NCI-H748 treated with DMSO at 0.1 percent for 48 hours (cell line): ENCODE data around the gene PRKG1.

Experiments used
- DNase-seq: peaks from one replicate; lab custom pipeline; 2025; lab: John Stamatoyannopoulos, UW

PRKG1 gene

GRCh38 chr10:52318136-52318701, 1243.9 kb downstream of the PRKG1 start:
- no peak for DNase-seq

DNA sequence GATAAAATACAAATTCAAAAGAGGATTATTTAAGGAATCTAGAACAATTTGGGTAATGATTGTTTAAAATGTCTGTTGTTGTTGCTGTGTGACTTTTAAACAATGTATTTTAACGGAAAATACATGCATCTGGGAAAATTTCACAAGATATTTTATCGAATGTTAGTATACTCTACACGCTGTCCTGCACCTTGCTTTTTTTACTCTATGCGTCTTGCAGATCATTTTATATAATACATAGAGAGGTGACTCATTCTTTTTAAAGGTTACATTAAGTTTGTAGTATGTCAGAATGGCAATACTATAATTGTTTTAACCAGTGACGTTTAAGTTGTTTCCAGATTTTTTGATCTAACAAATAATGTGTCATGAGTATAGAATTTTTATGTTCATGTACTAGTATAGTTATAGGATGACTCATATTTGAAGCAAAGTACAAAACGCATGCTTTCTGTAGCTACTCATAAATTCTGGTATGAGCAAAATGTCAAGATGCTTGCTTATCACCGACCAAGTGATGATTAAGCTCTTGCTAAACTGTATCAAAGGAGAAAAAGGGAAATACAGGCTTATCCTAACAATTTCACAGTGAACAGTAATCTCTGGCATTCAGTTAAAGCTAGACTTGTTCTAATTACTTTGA, 1244.7 kb downstream of the PRKG1 start:
- no peak for DNase-seq

DNA sequence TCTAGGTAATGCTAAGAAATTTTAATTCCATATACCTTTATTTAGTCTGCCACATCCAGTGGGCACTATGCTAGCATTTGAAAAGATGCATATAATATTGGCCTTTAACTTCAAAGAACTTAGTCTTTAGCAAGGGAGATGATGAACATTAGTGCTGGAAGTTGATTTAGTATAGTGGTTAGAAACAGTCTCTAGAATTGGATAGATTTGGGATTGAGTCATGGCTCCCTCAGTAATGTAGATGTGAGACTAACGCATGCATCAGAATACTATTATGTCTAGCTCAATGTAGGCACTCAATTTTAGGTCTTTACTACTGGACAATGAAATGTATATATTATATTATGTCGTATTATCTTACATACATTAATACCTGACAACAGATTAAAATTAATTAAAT, 1245.6 kb downstream of the PRKG1 start:
- no peak for DNase-seq

DNA sequence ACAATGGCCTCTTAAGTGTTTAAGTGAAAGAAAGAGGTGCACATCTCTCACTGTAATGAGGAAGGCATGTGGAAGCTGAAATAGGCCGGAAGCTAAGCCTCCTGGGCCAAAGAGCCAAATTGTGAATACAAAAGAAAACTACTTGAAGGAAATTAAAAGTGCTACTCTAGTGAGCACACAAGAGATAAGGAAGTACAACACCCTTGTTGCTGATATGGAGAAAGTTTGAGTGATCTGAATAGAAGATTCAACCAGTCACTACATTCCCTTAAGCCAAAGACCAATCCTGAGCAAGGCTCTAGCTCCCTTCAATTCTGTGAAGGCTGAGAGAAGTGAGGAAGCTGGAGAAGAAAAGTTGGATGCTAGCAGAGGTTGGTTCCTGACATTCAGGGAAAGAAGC, 1248.0 kb downstream of the PRKG1 start:
- DNase-seq: no peak

- DNase-seq: no peak
Measured at GRCh38 chr10:52322936-52323335, 1248.6 kb downstream of the PRKG1 start.

- no peak for DNase-seq
Measured at GRCh38 chr10:52326382-52326781, 1252.1 kb downstream of the PRKG1 start.

- DNase-seq: no peak
Measured at GRCh38 chr10:52331638-52332364, 1257.5 kb downstream of the PRKG1 start.

- DNase-seq: no peak
Measured at GRCh38 chr10:52332815-52333214, 1258.5 kb downstream of the PRKG1 start.

- DNase-seq: no peak
Measured at GRCh38 chr10:52334595-52334994, 1260.3 kb downstream of the PRKG1 start.

DNA sequence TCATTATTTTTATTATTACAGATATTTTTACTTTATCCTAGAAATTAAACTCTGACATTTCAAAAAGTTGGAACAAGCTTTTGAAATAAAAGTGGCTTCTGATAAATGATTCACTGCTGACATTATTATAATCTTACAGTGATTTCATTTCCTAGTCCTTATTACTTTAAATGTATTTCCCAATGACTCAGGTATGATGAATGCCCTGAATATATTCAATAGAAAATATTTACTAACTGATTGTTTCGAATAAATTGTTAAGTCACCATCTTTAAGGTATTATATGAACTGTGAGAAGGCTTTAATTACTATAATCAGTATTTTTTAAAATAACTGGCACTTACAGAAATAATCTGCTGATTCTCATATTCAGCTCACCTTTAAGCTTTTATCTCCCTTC, 1261.4 kb downstream of the PRKG1 start:
- DNase-seq: no peak

DNA sequence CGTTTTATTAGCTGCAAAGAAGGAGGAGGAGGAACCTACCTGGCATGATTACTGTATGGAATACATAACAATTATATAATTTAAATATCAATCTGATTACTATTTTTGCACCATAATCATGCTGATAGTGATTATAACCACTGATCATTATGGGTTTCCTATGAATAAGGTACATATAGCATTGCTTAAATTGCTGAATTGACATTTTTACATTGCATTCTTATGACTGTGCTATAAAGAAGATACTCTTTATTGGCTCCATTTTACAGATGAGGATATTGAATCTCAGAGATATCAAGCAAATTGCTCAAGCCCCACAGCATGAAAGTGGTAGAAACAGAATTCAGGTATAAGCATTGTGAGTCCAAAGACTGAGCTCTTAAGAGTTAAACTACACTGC, 1262.9 kb downstream of the PRKG1 start:
- no peak for DNase-seq

- no peak for DNase-seq
Measured at GRCh38 chr10:52343439-52343838, 1269.2 kb downstream of the PRKG1 start.

GRCh38 chr10:52346394-52347326, 1272.4 kb downstream of the PRKG1 start:
- no peak for DNase-seq

DNA sequence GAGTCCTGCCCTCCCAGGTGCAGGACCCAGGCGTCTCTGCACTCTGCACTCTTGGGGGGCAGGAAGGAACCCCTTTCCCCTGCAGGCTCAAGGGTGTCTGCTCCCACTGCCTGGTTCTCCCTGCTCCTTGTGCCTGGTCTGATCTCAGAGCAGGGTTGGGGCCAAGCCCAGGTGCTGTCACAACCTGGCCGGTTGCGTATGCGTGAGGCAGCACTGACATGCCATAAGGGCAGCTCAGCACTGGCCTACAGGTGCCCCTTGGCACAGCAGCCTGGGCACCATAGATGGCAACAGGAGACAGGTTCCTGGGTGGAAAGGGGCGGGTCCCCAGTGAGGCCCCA, 1273.0 kb downstream of the PRKG1 start:
- DNase-seq: no peak
